ENCODE measurements around the gene SEPTIN1.

SEPTIN1 gene

GRCh38 chr16:30358990-30359870 lies 23.1 kb downstream of the SEPTIN1 start:
- in situ Hi-C loops (cut with HindIII; ENCODE audit: low sequenced_read_pairs): no loop called here

GRCh38 chr16:30358577-30358936 lies 23.8 kb downstream of the SEPTIN1 start:
- in situ Hi-C loops (cut with HindIII; ENCODE audit: low sequenced_read_pairs): no loop called here

GRCh38 chr16:30357715-30358576 lies 24.4 kb downstream of the SEPTIN1 start:
- in situ Hi-C loops (cut with HindIII; ENCODE audit: low sequenced_read_pairs): no loop called here

- in situ Hi-C loops (cut with HindIII; ENCODE audit: low sequenced_read_pairs): no loop called here
These were observed 25.2 kb downstream of the SEPTIN1 start for GRCh38 chr16:30357085-30357714.

DNA sequence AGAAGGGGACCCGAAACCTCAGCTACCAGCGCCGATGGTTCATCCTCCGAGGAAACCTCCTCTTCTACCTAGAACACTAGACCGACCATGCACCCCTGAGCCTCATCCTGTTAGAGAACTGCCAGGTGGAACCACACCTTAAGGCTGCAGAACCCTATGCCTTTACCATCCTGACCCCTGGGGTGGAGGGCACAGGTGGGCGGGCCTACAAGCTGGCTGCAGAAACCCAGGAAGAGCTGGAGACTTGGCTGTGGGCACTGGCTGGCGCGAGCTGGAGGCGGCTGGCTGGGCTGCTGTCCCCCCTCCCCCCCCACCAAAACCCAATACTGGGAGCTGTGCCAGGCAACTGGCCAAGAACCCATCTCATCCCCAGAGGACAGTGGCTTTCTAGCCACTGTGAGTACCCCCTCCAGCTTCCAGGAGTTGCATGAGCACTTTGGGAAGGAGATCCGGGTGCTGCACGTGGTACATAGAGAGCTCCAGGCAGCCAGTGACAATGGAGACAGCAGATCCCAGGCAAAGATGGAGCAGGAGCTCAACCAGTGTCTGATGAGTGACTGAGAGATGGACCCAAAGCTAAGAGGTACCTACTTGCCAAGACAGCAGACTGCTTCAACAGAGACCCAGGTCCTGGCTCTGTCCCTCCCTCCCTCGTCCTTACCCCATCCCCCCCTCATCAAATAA lies 25.8 kb downstream of the SEPTIN1 start:
- in situ Hi-C loops (cut with HindIII; ENCODE audit: low sequenced_read_pairs): no loop called here

DNA sequence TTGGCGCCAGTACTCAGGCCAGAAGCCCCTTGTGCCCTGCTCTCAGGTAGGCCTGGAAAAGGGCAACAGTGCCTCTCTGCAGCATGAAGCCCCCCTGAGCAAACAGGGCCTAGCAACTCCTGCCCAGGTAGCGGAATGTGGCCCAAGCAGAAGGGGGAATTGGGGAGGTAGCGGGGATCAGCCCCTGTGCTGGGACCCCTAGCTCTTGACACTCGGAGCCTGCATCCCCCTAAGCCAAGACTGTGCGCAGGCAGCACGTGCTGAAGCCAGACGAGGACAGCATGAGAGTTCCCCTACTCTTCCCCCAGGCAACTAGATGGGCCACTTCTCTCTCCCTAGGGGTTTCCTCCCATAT lies 26.4 kb downstream of the SEPTIN1 start:
- in situ Hi-C loops (cut with HindIII; ENCODE audit: low sequenced_read_pairs): no loop called here

- in situ Hi-C loops (cut with HindIII; ENCODE audit: low sequenced_read_pairs): no loop called here
These were observed 27.0 kb downstream of the SEPTIN1 start, which contains the start of gene CD2BP2 for GRCh38 chr16:30355144-30355953. CD2BP2 (minus strand) TSS chr16:30355308; CDS start chr16:30354681, 627 bp downstream.

GRCh38 chr16:30354423-30355143 lies 27.8 kb downstream of the SEPTIN1 start:
- in situ Hi-C loops (cut with HindIII; ENCODE audit: low sequenced_read_pairs): no loop called here

DNA sequence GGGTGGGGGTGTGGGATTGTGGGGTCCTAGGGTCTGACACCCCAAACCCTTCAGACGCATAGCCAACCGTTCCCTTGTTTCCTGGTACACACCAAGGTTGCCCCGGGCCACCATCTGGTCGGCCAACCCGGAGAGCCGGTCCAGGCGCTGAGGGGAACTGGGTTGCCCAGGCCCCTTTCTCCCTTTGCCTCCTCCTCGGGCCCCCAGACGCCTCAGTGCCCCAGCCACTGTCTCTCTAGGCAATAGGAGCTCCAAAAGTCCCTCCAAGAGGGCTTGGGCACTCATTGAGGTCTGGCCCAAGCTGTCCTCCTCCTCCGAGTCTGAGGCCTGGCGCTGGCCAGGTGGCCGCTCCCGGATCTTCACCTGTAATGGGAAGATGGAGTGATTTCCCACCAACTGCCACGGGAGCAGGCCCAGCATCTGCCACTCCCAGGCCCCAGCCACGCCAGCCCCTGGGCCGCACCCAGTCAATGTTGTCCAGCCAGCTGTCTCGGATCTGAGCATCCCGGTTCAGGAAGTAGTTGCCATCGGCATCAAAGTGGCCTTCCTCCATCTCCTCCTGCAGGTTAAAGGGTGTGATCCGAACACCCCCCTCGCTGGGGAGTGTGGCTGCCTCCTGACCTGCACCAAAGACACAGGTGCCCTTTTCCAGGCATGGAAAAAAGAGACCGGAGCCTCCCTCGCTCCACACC lies 28.8 kb downstream of the SEPTIN1 start:
- in situ Hi-C loops (cut with HindIII; ENCODE audit: low sequenced_read_pairs): no loop called here

- in situ Hi-C loops (cut with HindIII; ENCODE audit: low sequenced_read_pairs): no loop called here
These were observed 29.6 kb downstream of the SEPTIN1 start for GRCh38 chr16:30352488-30353401.

DNA sequence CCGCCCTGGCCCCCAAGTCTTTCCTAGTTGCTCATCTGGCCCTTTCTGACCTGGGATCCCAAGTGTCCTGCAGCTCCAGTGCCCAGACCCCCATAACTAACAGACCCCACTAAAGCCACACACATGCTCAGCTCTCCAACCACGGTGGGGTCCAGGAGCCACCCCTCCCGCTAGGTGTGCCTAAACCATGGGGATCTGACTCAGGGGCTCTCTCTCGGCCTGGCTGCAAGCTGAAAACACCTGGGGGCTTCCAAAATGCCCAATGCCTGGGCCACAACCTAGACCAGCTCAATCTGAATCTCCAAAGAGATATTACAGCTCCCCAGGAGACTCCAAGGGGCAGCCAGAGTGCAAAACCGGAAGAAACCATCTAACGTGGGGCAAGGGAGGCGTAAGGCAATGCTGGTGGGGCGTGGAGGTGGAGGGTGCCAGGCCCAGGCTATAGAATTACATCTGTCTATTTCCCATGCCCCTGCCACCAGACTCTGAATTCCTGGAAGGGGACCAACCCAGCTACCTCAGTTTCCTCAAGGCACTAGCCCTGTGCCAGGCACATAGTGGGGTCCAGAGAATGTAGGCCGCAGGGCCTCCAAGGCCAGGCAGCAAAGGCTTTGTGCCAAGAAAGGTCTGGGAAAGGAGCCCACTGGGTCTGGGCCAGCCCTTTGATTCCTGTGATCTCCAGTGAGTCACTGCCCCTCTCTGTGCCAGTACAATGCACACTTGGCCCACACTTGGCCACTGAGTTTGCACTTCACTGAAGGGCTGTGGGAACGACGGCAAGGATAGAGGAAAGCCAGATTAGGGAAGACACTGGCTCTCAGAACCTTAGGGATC lies 30.6 kb downstream of the SEPTIN1 start:
- in situ Hi-C loops (cut with HindIII; ENCODE audit: low sequenced_read_pairs): no loop called here

GRCh38 chr16:30351001-30351441 lies 31.3 kb downstream of the SEPTIN1 start:
- in situ Hi-C loops (cut with HindIII; ENCODE audit: low sequenced_read_pairs): no loop called here

DNA sequence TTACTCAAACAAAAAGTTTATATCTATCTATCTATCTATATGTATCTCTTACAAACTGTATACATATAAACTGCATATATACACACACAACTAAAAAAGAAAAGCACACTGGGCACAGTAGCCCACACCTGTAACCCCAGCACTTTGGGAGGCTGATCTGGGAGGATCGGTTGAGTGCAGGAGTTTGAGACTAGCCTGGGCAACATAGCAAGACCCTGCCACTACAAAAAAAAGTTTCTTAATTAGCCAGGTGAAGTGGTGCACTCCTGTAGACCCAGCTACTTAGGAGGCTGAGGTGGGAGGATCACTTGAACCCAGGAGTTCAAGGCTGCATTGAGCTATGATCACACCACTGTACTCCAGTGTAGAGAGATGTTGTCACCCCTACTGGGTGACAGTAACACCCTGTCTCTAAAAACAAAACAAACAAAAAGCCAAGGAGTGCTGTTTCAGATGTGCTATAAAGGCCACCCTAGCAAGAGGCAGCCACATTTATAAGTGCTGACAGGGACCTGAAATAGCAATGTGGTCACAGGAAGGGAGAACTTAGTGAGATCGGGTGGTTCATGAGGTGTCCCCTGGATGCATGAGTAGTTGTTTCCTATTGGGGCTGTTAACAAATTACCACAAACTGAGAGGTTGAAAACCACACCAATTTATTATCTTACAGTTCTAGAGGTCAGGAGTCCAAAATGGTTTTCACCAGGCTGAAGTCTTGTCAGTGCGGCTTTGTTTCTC lies 32.1 kb downstream of the SEPTIN1 start:
- in situ Hi-C loops (cut with HindIII; ENCODE audit: low sequenced_read_pairs): no loop called here

GRCh38 chr16:30349675-30350074 lies 32.7 kb downstream of the SEPTIN1 start:
- in situ Hi-C loops (cut with HindIII; ENCODE audit: low sequenced_read_pairs): no loop called here

GRCh38 chr16:30348929-30349328 lies 33.4 kb downstream of the SEPTIN1 start:
- in situ Hi-C loops (cut with HindIII; ENCODE audit: low sequenced_read_pairs): no loop called here

- in situ Hi-C loops (cut with HindIII; ENCODE audit: low sequenced_read_pairs): no loop called here
These were observed 34.2 kb downstream of the SEPTIN1 start for GRCh38 chr16:30348113-30348512.

Data from DLD1 (cell line).